MM.1S (cell line): ENCODE data around the gene GM2A.

Experiments
- DNase-seq: peaks from one replicate; pipeline ENCODE4 v3.0.0-alpha.2; 2015
- H2AFZ ChIP-seq: fragments of 300-600 bp; sonication (generic); 2 replicates; pipeline ENCODE4 v1.6.0; 2016; ENCODE audit warnings: antibody characterized with exemption, low read length
- H3F3A ChIP-seq: fragments of 300-600 bp; sonication (generic); 2 replicates; pipeline ENCODE4 v1.6.1; 2016; ENCODE audit warnings: mild to moderate bottlenecking, antibody characterized with exemption, low read length, moderate library complexity, mixed read lengths; ENCODE audit not compliant: insufficient read depth
- H3K27ac ChIP-seq: fragments of 300-600 bp; sonication (generic); 2 replicates; pipeline ENCODE4 v1.5.1; 2016; ENCODE audit warnings: mild to moderate bottlenecking, low read length
- H3K27me3 ChIP-seq: fragments of 300-600 bp; sonication (generic); replicated peaks from 2 replicates; pipeline ENCODE4 v1.6.0; 2016; ENCODE audit warnings: low read length; ENCODE audit not compliant: insufficient read depth
- H3K36me3 ChIP-seq: fragments of 300-600 bp; sonication (generic); replicated peaks from 2 replicates; pipeline ENCODE4 v1.6.1; 2016; ENCODE audit warnings: mild to moderate bottlenecking, low read length, mixed read lengths; ENCODE audit not compliant: insufficient read depth
- H3K4me1 ChIP-seq: fragments of 300-600 bp; sonication (generic); 2 replicates; pipeline ENCODE4 v1.6.1; 2016; ENCODE audit warnings: low read length, mixed read lengths
- H3K4me2 ChIP-seq: fragments of 300-600 bp; sonication (generic); 2 replicates; pipeline ENCODE4 v1.6.0; 2016; ENCODE audit warnings: low read depth, low read length
- H3K4me3 ChIP-seq: fragments of 300-600 bp; sonication (generic); 2 replicates; pipeline ENCODE4 v1.5.1; 2016; ENCODE audit warnings: low read length, mixed read lengths
- H3K79me2 ChIP-seq: fragments of 300-600 bp; sonication (generic); 2 replicates; pipeline ENCODE4 v1.6.1; 2016; ENCODE audit warnings: mixed run types, low read length, mixed read lengths
- H3K9ac ChIP-seq: fragments of 300-600 bp; sonication (generic); 2 replicates; pipeline ENCODE4 v1.6.1; 2016; ENCODE audit warnings: low read length, mixed read lengths
- H3K9me2 ChIP-seq: fragments of 300-600 bp; sonication (generic); replicated peaks from 2 replicates; pipeline ENCODE4 v1.6.1; 2016; ENCODE audit warnings: mild to moderate bottlenecking, low read length, mixed read lengths; ENCODE audit not compliant: insufficient read depth
- H3K9me3 ChIP-seq: fragments of 300-600 bp; sonication (generic); replicated peaks from 2 replicates; pipeline ENCODE4 v1.6.1; 2016; ENCODE audit warnings: mild to moderate bottlenecking, low read length, mixed read lengths; ENCODE audit not compliant: insufficient read depth
- H4K20me1 ChIP-seq: fragments of 300-600 bp; sonication (generic); 2 replicates; pipeline ENCODE4 v1.6.1; 2016; ENCODE audit warnings: mild to moderate bottlenecking, low read length, moderate library complexity, mixed read lengths; ENCODE audit not compliant: insufficient read depth
- EZH2 ChIP-seq: fragments of 300-600 bp; sonication (generic); optimal IDR thresholded peaks from 2 replicates; pipeline ENCODE3; 2017; ENCODE audit warnings: low read depth, mild to moderate bottlenecking, antibody characterized with exemption, low read length, mixed read lengths
- EZH2phosphoT487 ChIP-seq: fragments of 300-600 bp; sonication (generic); IDR thresholded peaks from 2 replicates; pipeline ENCODE4 v1.6.1; 2018; ENCODE audit warnings: antibody characterized with exemption, low read length
- TF ChIP-seq, protein P1 (sequence below): fragments of 300-600 bp; sonication (generic); IDR thresholded peaks from 2 replicates; pipeline ENCODE4 v1.5.1; 2016; ENCODE audit warnings: antibody characterized with exemption, low read length, mixed read lengths

GM2A gene

GRCh38 chr5:151274666-151275065, 21.7 kb downstream of the GM2A start:
- H3K4me2 ChIP-seq = no peak overlapping the region
- no peak overlapping the region for H2AFZ ChIP-seq
- H3K9me3 ChIP-seq = no peaks in the 10 kb centered on the region
- H3K9ac ChIP-seq = no peak overlapping the region
- no peaks in the 10 kb centered on the region for H3K36me3 ChIP-seq
- DNase-seq = no peak
- no peaks in the 10 kb centered on the region for H3K4me1 ChIP-seq
- no peak overlapping the region for H3K27ac ChIP-seq
- H3K27me3 ChIP-seq = no peaks in the 10 kb centered on the region
- no peaks in the 10 kb centered on the region for H4K20me1 ChIP-seq
- H3K79me2 ChIP-seq = no peaks in the 10 kb centered on the region
- no peaks in the 10 kb centered on the region for H3F3A ChIP-seq
- H3K9me2 ChIP-seq = no peaks in the 10 kb centered on the region
- H3K4me3 ChIP-seq = no peak overlapping the region
- TF ChIP-seq, protein P1, sequence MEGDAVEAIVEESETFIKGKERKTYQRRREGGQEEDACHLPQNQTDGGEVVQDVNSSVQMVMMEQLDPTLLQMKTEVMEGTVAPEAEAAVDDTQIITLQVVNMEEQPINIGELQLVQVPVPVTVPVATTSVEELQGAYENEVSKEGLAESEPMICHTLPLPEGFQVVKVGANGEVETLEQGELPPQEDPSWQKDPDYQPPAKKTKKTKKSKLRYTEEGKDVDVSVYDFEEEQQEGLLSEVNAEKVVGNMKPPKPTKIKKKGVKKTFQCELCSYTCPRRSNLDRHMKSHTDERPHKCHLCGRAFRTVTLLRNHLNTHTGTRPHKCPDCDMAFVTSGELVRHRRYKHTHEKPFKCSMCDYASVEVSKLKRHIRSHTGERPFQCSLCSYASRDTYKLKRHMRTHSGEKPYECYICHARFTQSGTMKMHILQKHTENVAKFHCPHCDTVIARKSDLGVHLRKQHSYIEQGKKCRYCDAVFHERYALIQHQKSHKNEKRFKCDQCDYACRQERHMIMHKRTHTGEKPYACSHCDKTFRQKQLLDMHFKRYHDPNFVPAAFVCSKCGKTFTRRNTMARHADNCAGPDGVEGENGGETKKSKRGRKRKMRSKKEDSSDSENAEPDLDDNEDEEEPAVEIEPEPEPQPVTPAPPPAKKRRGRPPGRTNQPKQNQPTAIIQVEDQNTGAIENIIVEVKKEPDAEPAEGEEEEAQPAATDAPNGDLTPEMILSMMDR = no peak
- no peak for TF ChIP-seq EZH2phosphoT487
- no peak for TF ChIP-seq EZH2

GRCh38 chr5:151275803-151276202, 22.8 kb downstream of the GM2A start:
- no peak overlapping the region for H3K9ac ChIP-seq
- no peaks in the 10 kb centered on the region for H3K27me3 ChIP-seq
- H3K9me2 ChIP-seq = no peaks in the 10 kb centered on the region
- H3F3A ChIP-seq = no peaks in the 10 kb centered on the region
- no peaks in the 10 kb centered on the region for H3K9me3 ChIP-seq
- no peaks in the 10 kb centered on the region for H3K36me3 ChIP-seq
- no peaks in the 10 kb centered on the region for H3K4me1 ChIP-seq
- no peaks in the 10 kb centered on the region for H3K79me2 ChIP-seq
- no peak overlapping the region for H2AFZ ChIP-seq
- no peak for TF ChIP-seq EZH2
- TF ChIP-seq, protein P1 = no peak
- TF ChIP-seq EZH2phosphoT487 = no peak
- no peak overlapping the region for H3K27ac ChIP-seq
- H3K4me2 ChIP-seq = no peak overlapping the region
- DNase-seq = no peak
- no peak overlapping the region for H3K4me3 ChIP-seq
- no peaks in the 10 kb centered on the region for H4K20me1 ChIP-seq

GRCh38 chr5:151278845-151279244, 25.9 kb downstream of the GM2A start:
- Histone ChIP-seq H3K9me2 (no peaks in the 10 kb centered on the region), H3K4me2 (no peak overlapping the region), H3K27ac (no peak overlapping the region), H3K27me3 (no peaks in the 10 kb centered on the region), H3K79me2 (no peaks in the 10 kb centered on the region), H3K9me3 (no peaks in the 10 kb centered on the region), H4K20me1 (no peaks in the 10 kb centered on the region), H2AFZ (no peak overlapping the region), H3F3A (no peaks in the 10 kb centered on the region), H3K4me3 (no peak overlapping the region), H3K36me3 (no peaks in the 10 kb centered on the region), H3K9ac (no peak overlapping the region), H3K4me1 (no peaks in the 10 kb centered on the region)
- DNase-seq = no peak
- TF ChIP-seq EZH2phosphoT487 (no peak), EZH2 (no peak)
- TF ChIP-seq, protein P1 = no peak
